Esophagus muscularis mucosa (tissue), 4 donors: ENCODE measurements around the gene SH3D21. TPM values are rescaled to one million over a fixed set of nuclear protein-coding genes. Genes with fewer than 3 reads are reported as not detected.
A peak's percentile ranks its signal among the peaks of the same experiment; 100 is the strongest.

ENCODE experiments used
- DNase-seq: peaks from one replicate; pipeline ENCODE4 v3.0.0-alpha.2; 2017; ENCODE audit errors: extremely low spot score
- H3K27ac ChIP-seq, 4 donors: fragments of 200-600 bp; sonication (generic); replicated peaks in 1 of 4; 1 replicate in 3 of 4; 2 replicates in 1 of 4; pipeline ENCODE4 v1.5.1; 2016 to 2019; ENCODE audit warnings: mild to moderate bottlenecking in 1 of 4
- H3K27me3 ChIP-seq, 4 donors: fragments of 200-600 bp; sonication (generic); one replicate each; pipeline versions ENCODE4 v1.5.1 to v1.6.0; 2016 to 2019
- H3K36me3 ChIP-seq, 4 donors: fragments of 200-600 bp; sonication (generic); one replicate each; pipeline ENCODE4 v1.5.1; 2016 to 2019
- H3K4me1 ChIP-seq, 4 donors: fragments of 200-600 bp; sonication (generic); one replicate each; pipeline ENCODE4 v1.5.1; 2016 to 2019
- H3K4me3 ChIP-seq, 4 donors: fragments of 200-600 bp; sonication (generic); 1 replicate in 2 of 4; 2 replicates in 2 of 4; pipeline ENCODE4 v1.5.1; 2016 to 2019; ENCODE audit warnings: mild to moderate bottlenecking in 4 of 4, moderate library complexity in 1 of 4
- H3K9me3 ChIP-seq, 4 donors: fragments of 200-600 bp; sonication (generic); 1 replicate in 3 of 4; 2 replicates in 1 of 4; pipeline ENCODE4 v1.5.1; 2016 to 2019
- EP300 ChIP-seq: sonication (generic); formaldehyde crosslinking; IDR thresholded peaks from one replicate; pipeline ENCODE4 v1.6.1; 2017; ENCODE audit warnings: antibody characterized with exemption
- POLR2A ChIP-seq: fragments of 450-650 bp; IDR thresholded peaks from one replicate; pipeline ENCODE4 v1.6.1; 2017; ENCODE audit warnings: antibody characterized with exemption, moderate library complexity, mild to moderate bottlenecking, low read depth
- POLR2AphosphoS5 ChIP-seq, 2 donors: sonication (generic); formaldehyde crosslinking; IDR thresholded peaks; one replicate each; pipeline ENCODE4 v1.6.1; 2017; ENCODE audit warnings: antibody characterized with exemption in 2 of 2
- WGBS: methylation state at CpG from one replicate; pipeline ENCODE4 v1.1.5; 2018; 5-methylcytosine and 5-hydroxymethylcytosine counted together
- intact Hi-C: fragments of 100-400 bp; cut with DNase I; formaldehyde crosslinking; loops from one replicate; pipeline ENCODE4 v1.15.1; 2023
- total RNA-seq, 4 donors: library from RNA; depleted of rRNA; stranded (reverse); fragments of >200 nt; gene quantifications; one replicate each; pipeline versions ENCODE4 v1.1.0 to v1.2.1, GENCODE V29; 2016
- TF ChIP-seq, protein P1 (sequence below), 3 experiments: fragments of 200-600 bp in 2 of 3; fragments of 450-650 bp in 1 of 3; sonication (generic) in 2 of 3; IDR thresholded peaks; one replicate each; pipeline ENCODE4 v1.5.1; 2017 to 2019; ENCODE audit warnings: antibody characterized with exemption in 3 of 3, mild to moderate bottlenecking in 2 of 3, moderate library complexity in 1 of 3

Gene SH3D21
- total RNA-seq, 4 donors from 2014 or later = 0.26 to 2.0 (median 1.1) TPM

GRCh38 chr1:36268981-36269380, 37.2 kb upstream of the SH3D21 start:
- H3K4me3 ChIP-seq = no peak overlapping the region
- peaks cover 7 to 38% (median 24%) of the 10 kb centered on the region in 4 donors for H3K36me3 ChIP-seq
- WGBS = 87% methylated on average over 6 of the region's 6 CpGs
- TF ChIP-seq POLR2A (no peak), EP300 (no peak), POLR2AphosphoS5 (IDR thresholded peaks at IDR 0.05) (no peak)
- TF ChIP-seq, protein P1, sequence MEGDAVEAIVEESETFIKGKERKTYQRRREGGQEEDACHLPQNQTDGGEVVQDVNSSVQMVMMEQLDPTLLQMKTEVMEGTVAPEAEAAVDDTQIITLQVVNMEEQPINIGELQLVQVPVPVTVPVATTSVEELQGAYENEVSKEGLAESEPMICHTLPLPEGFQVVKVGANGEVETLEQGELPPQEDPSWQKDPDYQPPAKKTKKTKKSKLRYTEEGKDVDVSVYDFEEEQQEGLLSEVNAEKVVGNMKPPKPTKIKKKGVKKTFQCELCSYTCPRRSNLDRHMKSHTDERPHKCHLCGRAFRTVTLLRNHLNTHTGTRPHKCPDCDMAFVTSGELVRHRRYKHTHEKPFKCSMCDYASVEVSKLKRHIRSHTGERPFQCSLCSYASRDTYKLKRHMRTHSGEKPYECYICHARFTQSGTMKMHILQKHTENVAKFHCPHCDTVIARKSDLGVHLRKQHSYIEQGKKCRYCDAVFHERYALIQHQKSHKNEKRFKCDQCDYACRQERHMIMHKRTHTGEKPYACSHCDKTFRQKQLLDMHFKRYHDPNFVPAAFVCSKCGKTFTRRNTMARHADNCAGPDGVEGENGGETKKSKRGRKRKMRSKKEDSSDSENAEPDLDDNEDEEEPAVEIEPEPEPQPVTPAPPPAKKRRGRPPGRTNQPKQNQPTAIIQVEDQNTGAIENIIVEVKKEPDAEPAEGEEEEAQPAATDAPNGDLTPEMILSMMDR (IDR thresholded peaks at IDR 0.05) = no peak
- no peak overlapping the region for H3K27ac ChIP-seq
- intact Hi-C loops = no loop called here
- H3K27me3 ChIP-seq = no peaks in the 10 kb centered on the region
- no peak for DNase-seq
- H3K9me3 ChIP-seq = no peaks in the 10 kb centered on the region
- H3K4me1 ChIP-seq = peaks cover 31 to 77% (median 47%) of the 10 kb centered on the region in 4 donors

DNA sequence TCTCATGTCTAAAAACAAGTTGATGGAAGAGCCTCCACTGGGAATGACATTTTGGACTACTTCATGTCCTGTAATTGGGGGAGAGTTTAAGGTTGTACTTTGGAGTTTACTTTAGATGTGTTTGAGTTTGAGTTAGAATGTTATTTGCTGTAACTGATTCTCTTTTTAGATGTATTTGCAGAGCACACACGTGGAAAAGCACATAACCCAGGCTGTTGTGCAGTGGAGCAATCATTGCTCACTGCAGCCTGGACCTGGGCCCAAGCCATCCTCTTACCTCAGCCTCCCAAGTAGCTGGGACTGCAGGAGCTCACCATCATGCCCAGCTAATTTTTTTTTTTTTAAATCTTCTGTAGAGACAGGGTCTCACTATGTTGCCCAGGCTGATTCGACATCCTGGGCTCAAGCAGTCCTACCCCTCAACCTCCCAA, 36.7 kb upstream of the SH3D21 start:
- no peaks in the 10 kb centered on the region for H3K27me3 ChIP-seq
- no peak overlapping the region for H3K4me3 ChIP-seq
- peaks cover 7 to 38% (median 22%) of the 10 kb centered on the region in 4 donors for H3K36me3 ChIP-seq
- H3K4me1 ChIP-seq = peaks cover 27 to 73% (median 45%) of the 10 kb centered on the region in 4 donors
- no peak for DNase-seq
- TF ChIP-seq POLR2AphosphoS5 (IDR thresholded peaks at IDR 0.05) (no peak), POLR2A (no peak), EP300 (no peak)
- TF ChIP-seq, protein P1 (IDR thresholded peaks at IDR 0.05) = no peak
- intact Hi-C loops = no loop called here
- no peaks in the 10 kb centered on the region for H3K9me3 ChIP-seq
- WGBS = 51% methylated on average over 2 of the region's 2 CpGs
- H3K27ac ChIP-seq = peak overlapping the region in 1 of 4 donors; percentile 4

- no peaks in the 10 kb centered on the region for H3K27me3 ChIP-seq
- H3K36me3 ChIP-seq = peaks cover 10 to 31% (median 17%) of the 10 kb centered on the region in 4 donors
- no peaks in the 10 kb centered on the region for H3K9me3 ChIP-seq
- no peak for DNase-seq
- H3K27ac ChIP-seq = peak overlapping the region in 1 of 4 donors; percentile 15
- peaks cover 12 to 66% (median 34%) of the 10 kb centered on the region in 4 donors for H3K4me1 ChIP-seq
- no peak overlapping the region for H3K4me3 ChIP-seq
- 82% methylated on average over 5 of the region's 5 CpGs for WGBS
- TF ChIP-seq POLR2A (no peak), EP300 (no peak), POLR2AphosphoS5 (IDR thresholded peaks at IDR 0.05) (no peak)
- TF ChIP-seq, protein P1 (IDR thresholded peaks at IDR 0.05) = no peak
- intact Hi-C loops = no loop called here
Observed at GRCh38 chr1:36273024-36273423, 33.1 kb upstream of the SH3D21 start.

- Histone ChIP-seq H3K36me3 (peaks cover 2 to 21% (median 11%) of the 10 kb centered on the region in 4 donors), H3K27ac (no peak overlapping the region), H3K9me3 (no peaks in the 10 kb centered on the region), H3K4me3 (no peak overlapping the region), H3K27me3 (no peaks in the 10 kb centered on the region), H3K4me1 (peaks cover 18 to 68% (median 41%) of the 10 kb centered on the region in 4 donors)
- intact Hi-C loops = no loop called here
- TF ChIP-seq, protein P1 (IDR thresholded peaks at IDR 0.05) = no peak
- TF ChIP-seq POLR2A = no peak
- TF ChIP-seq POLR2AphosphoS5 (IDR thresholded peaks at IDR 0.05) = no peak
- TF ChIP-seq EP300 = no peak
- WGBS = 88% methylated on average over 1 of the region's 1 CpG
- no peak for DNase-seq
Observed at GRCh38 chr1:36274201-36274600, 32.0 kb upstream of the SH3D21 start.

DNA sequence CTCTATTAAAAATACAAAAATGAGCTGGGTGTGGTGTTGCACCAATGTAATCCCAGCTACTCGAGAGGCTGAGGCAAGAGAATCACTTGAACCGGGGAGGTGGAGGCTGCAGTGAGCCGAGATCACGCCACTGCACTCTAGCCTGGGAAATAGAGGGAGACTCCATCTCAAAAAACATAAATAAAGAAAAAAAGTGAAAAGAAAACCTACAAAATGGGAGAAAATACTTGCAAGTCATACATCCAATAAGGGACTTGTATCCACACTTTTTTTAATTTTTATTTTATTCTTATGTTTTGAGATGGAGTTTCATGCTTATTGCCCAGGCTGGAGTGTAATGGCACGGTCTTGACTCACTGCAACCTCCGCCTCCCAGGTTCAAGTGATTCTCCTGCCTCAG, 29.5 kb upstream of the SH3D21 start:
- TF ChIP-seq, protein P1 (IDR thresholded peaks at IDR 0.05) = no peak
- no peak for TF ChIP-seq EP300
- TF ChIP-seq POLR2A = no peak
- TF ChIP-seq POLR2AphosphoS5 (IDR thresholded peaks at IDR 0.05) = no peak
- intact Hi-C loops = no loop called here
- H3K27ac ChIP-seq = no peak overlapping the region
- no peaks in the 10 kb centered on the region for H3K27me3 ChIP-seq
- H3K4me1 ChIP-seq = peaks cover 36 to 71% (median 56%) of the 10 kb centered on the region in 4 donors
- H3K9me3 ChIP-seq = no peaks in the 10 kb centered on the region
- no peak for DNase-seq
- WGBS = 95% methylated on average over 6 of the region's 6 CpGs
- H3K36me3 ChIP-seq = peaks cover 0 to 12% (median 6%) of the 10 kb centered on the region in 4 donors
- H3K4me3 ChIP-seq = no peak overlapping the region
